ENCODE data around the gene MARK4. TPM values are rescaled to one million over a fixed set of nuclear protein-coding genes. Genes with fewer than 3 reads are reported as not detected.
"Not testable (repeated sequence)": the region's sequence is repeated elsewhere in the genome, so short reads cannot be mapped to it uniquely, and the experiment has no call there.

The MARK4 gene
- total RNA-seq, 1 experiment from 2014 or later: 17.9 TPM

- not testable (repeated sequence) for H3K36me3 ChIP-seq (ENCODE audit: insufficient read depth, low read length); H2AFZ ChIP-seq (ENCODE audit: low read length); H3K27me3 ChIP-seq (ENCODE audit: low read length); H3K9me2 ChIP-seq (replicated peaks; ENCODE audit: insufficient read depth, low read length); H3K4me3 ChIP-seq (ENCODE audit: low read length); H3K4me2 ChIP-seq (ENCODE audit: low read depth, low read length, poor library complexity, severe bottlenecking); H3K9ac ChIP-seq (ENCODE audit: low read length); H3K4me1 ChIP-seq (ENCODE audit: low read length); H3K9me3 ChIP-seq (ENCODE audit: low read length); DNase-seq; H3K79me2 ChIP-seq (ENCODE audit: low read length); H4K20me1 ChIP-seq (ENCODE audit: insufficient read depth, low read depth, low read length); H3K27ac ChIP-seq (ENCODE audit: low read length)
Measured at GRCh38 chr19:45334881-45335280, 83.8 kb downstream of the MARK4 start.

- Histone ChIP-seq H3K36me3 (ENCODE audit: insufficient read depth, low read length) (no peaks in the 10 kb centered on the region), H3K4me3 (ENCODE audit: low read length) (no peak overlapping the region), H3K9ac (ENCODE audit: low read length) (no peak overlapping the region), H3K27ac (ENCODE audit: low read length) (no peak overlapping the region), H3K9me2 (replicated peaks; ENCODE audit: insufficient read depth, low read length) (no peaks in the 10 kb centered on the region), H4K20me1 (ENCODE audit: insufficient read depth, low read depth, low read length) (no peaks in the 10 kb centered on the region), H3K27me3 (ENCODE audit: low read length) (no peaks in the 10 kb centered on the region), H3K9me3 (ENCODE audit: low read length) (no peaks in the 10 kb centered on the region), H3K4me1 (ENCODE audit: low read length) (peaks cover 2% of the 10 kb centered on the region; the same call in 1 of the 2 replicates), H3K4me2 (ENCODE audit: low read depth, low read length, poor library complexity, severe bottlenecking) (no peak overlapping the region), H2AFZ (ENCODE audit: low read length) (no peak overlapping the region), H3K79me2 (ENCODE audit: low read length) (no peaks in the 10 kb centered on the region)
- no peak for DNase-seq
Measured at GRCh38 chr19:45336696-45337251, 85.7 kb downstream of the MARK4 start.

GRCh38 chr19:45339629-45340028 lies 88.6 kb downstream of the MARK4 start:
- no peaks in the 10 kb centered on the region for H3K27me3 ChIP-seq (ENCODE audit: low read length)
- no peak overlapping the region for H2AFZ ChIP-seq (ENCODE audit: low read length)
- no peak for DNase-seq
- H3K9ac ChIP-seq (ENCODE audit: low read length): no peak overlapping the region
- peaks cover 2% of the 10 kb centered on the region; the same call in 1 of the 2 replicates for H3K4me1 ChIP-seq (ENCODE audit: low read length)
- no peaks in the 10 kb centered on the region for H3K79me2 ChIP-seq (ENCODE audit: low read length)
- H4K20me1 ChIP-seq (ENCODE audit: insufficient read depth, low read depth, low read length): no peaks in the 10 kb centered on the region
- no peak overlapping the region for H3K27ac ChIP-seq (ENCODE audit: low read length)
- no peaks in the 10 kb centered on the region for H3K36me3 ChIP-seq (ENCODE audit: insufficient read depth, low read length)
- H3K9me3 ChIP-seq (ENCODE audit: low read length): no peaks in the 10 kb centered on the region
- H3K4me3 ChIP-seq (ENCODE audit: low read length): no peak overlapping the region
- H3K9me2 ChIP-seq (replicated peaks; ENCODE audit: insufficient read depth, low read length): no peaks in the 10 kb centered on the region
- H3K4me2 ChIP-seq (ENCODE audit: low read depth, low read length, poor library complexity, severe bottlenecking): no peak overlapping the region

GRCh38 chr19:45340232-45340898 lies 89.3 kb downstream of the MARK4 start, which contains the start of gene KLC3:
KLC3 (plus strand) TSS chr19:45340750; CDS start chr19:45345542, 4,792 bp downstream.
- no peak within 1 kb of the TSS for H3K4me3 ChIP-seq (ENCODE audit: low read length)

GRCh38 chr19:45340899-45341453 lies 89.9 kb downstream of the MARK4 start:
- no peak for DNase-seq
- Histone ChIP-seq H3K36me3 (ENCODE audit: insufficient read depth, low read length) (no peaks in the 10 kb centered on the region), H4K20me1 (ENCODE audit: insufficient read depth, low read depth, low read length) (no peaks in the 10 kb centered on the region), H3K4me3 (ENCODE audit: low read length) (no peak overlapping the region), H3K79me2 (ENCODE audit: low read length) (no peaks in the 10 kb centered on the region), H3K9me2 (replicated peaks; ENCODE audit: insufficient read depth, low read length) (no peaks in the 10 kb centered on the region), H3K9me3 (ENCODE audit: low read length) (no peaks in the 10 kb centered on the region), H2AFZ (ENCODE audit: low read length) (no peak overlapping the region), H3K4me2 (ENCODE audit: low read depth, low read length, poor library complexity, severe bottlenecking) (no peak overlapping the region), H3K27me3 (ENCODE audit: low read length) (no peaks in the 10 kb centered on the region), H3K4me1 (ENCODE audit: low read length) (peaks cover 2% of the 10 kb centered on the region; the same call in 1 of the 2 replicates), H3K9ac (ENCODE audit: low read length) (no peak overlapping the region), H3K27ac (ENCODE audit: low read length) (no peak overlapping the region)

More at GRCh38 chr19:45340232-45340898, 89.3 kb downstream of the MARK4 start, which contains the start of gene KLC3:
- H3K4me1 ChIP-seq (ENCODE audit: low read length): peaks cover 2% of the 10 kb centered on the region; the same call in 1 of the 2 replicates
- H3K9me2 ChIP-seq (replicated peaks; ENCODE audit: insufficient read depth, low read length): no peaks in the 10 kb centered on the region
- H3K27ac ChIP-seq (ENCODE audit: low read length): no peak within 1 kb of the TSS
- H3K9me3 ChIP-seq (ENCODE audit: low read length): no peaks in the 10 kb centered on the region
- no peaks in the 10 kb centered on the region for H3K79me2 ChIP-seq (ENCODE audit: low read length)
- H3K36me3 ChIP-seq (ENCODE audit: insufficient read depth, low read length): no peaks in the 10 kb centered on the region
- no peak within 1 kb of the TSS for H2AFZ ChIP-seq (ENCODE audit: low read length)
- no peak within 1 kb of the TSS for H3K4me2 ChIP-seq (ENCODE audit: low read depth, low read length, poor library complexity, severe bottlenecking)
- no peaks in the 10 kb centered on the region for H3K27me3 ChIP-seq (ENCODE audit: low read length)
- H3K9ac ChIP-seq (ENCODE audit: low read length): no peak within 1 kb of the TSS
- H4K20me1 ChIP-seq (ENCODE audit: insufficient read depth, low read depth, low read length): no peaks in the 10 kb centered on the region
- DNase-seq: no peak

GRCh38 chr19:45342911-45343310 lies 91.8 kb downstream of the MARK4 start:
- H3K4me3 ChIP-seq (ENCODE audit: low read length): no peak overlapping the region
- H3K9me3 ChIP-seq (ENCODE audit: low read length): no peaks in the 10 kb centered on the region
- no peaks in the 10 kb centered on the region for H3K36me3 ChIP-seq (ENCODE audit: insufficient read depth, low read length)
- H3K9me2 ChIP-seq (replicated peaks; ENCODE audit: insufficient read depth, low read length): no peaks in the 10 kb centered on the region
- no peak overlapping the region for H2AFZ ChIP-seq (ENCODE audit: low read length)
- H3K9ac ChIP-seq (ENCODE audit: low read length): no peak overlapping the region
- no peak overlapping the region for H3K27ac ChIP-seq (ENCODE audit: low read length)
- DNase-seq: no peak
- no peaks in the 10 kb centered on the region for H3K27me3 ChIP-seq (ENCODE audit: low read length)
- no peaks in the 10 kb centered on the region for H4K20me1 ChIP-seq (ENCODE audit: insufficient read depth, low read depth, low read length)
- peaks cover 2% of the 10 kb centered on the region; the same call in 1 of the 2 replicates for H3K4me1 ChIP-seq (ENCODE audit: low read length)
- no peak overlapping the region for H3K4me2 ChIP-seq (ENCODE audit: low read depth, low read length, poor library complexity, severe bottlenecking)
- no peaks in the 10 kb centered on the region for H3K79me2 ChIP-seq (ENCODE audit: low read length)

GRCh38 chr19:45344621-45345505 lies 93.8 kb downstream of the MARK4 start:
- H2AFZ ChIP-seq (ENCODE audit: low read length): no peak overlapping the region
- H3K27me3 ChIP-seq (ENCODE audit: low read length): no peaks in the 10 kb centered on the region
- no peaks in the 10 kb centered on the region for H3K79me2 ChIP-seq (ENCODE audit: low read length)
- no peaks in the 10 kb centered on the region for H3K4me1 ChIP-seq (ENCODE audit: low read length)
- H3K4me3 ChIP-seq (ENCODE audit: low read length): no peak overlapping the region
- H3K36me3 ChIP-seq (ENCODE audit: insufficient read depth, low read length): no peaks in the 10 kb centered on the region
- H3K27ac ChIP-seq (ENCODE audit: low read length): no peak overlapping the region
- H3K4me2 ChIP-seq (ENCODE audit: low read depth, low read length, poor library complexity, severe bottlenecking): no peak overlapping the region
- DNase-seq: no peak
- no peaks in the 10 kb centered on the region for H3K9me3 ChIP-seq (ENCODE audit: low read length)
- H3K9me2 ChIP-seq (replicated peaks; ENCODE audit: insufficient read depth, low read length): no peaks in the 10 kb centered on the region
- H4K20me1 ChIP-seq (ENCODE audit: insufficient read depth, low read depth, low read length): no peaks in the 10 kb centered on the region
- no peak overlapping the region for H3K9ac ChIP-seq (ENCODE audit: low read length)

GRCh38 chr19:45345506-45345860 lies 94.4 kb downstream of the MARK4 start:
- Histone ChIP-seq H3K27me3 (ENCODE audit: low read length) (no peaks in the 10 kb centered on the region), H3K9me2 (replicated peaks; ENCODE audit: insufficient read depth, low read length) (no peaks in the 10 kb centered on the region), H3K4me3 (ENCODE audit: low read length) (no peak overlapping the region), H3K4me1 (ENCODE audit: low read length) (no peaks in the 10 kb centered on the region), H3K79me2 (ENCODE audit: low read length) (no peaks in the 10 kb centered on the region), H3K9me3 (ENCODE audit: low read length) (no peaks in the 10 kb centered on the region), H4K20me1 (ENCODE audit: insufficient read depth, low read depth, low read length) (0 out of 2 replicates have a peak, but pooled peaks cover 2% of the 10 kb centered on the region), H3K9ac (ENCODE audit: low read length) (no peak overlapping the region), H3K4me2 (ENCODE audit: low read depth, low read length, poor library complexity, severe bottlenecking) (no peak overlapping the region), H3K27ac (ENCODE audit: low read length) (no peak overlapping the region), H2AFZ (ENCODE audit: low read length) (no peak overlapping the region), H3K36me3 (ENCODE audit: insufficient read depth, low read length) (no peaks in the 10 kb centered on the region)
- DNase-seq: no peak
